BJ (cell line): ENCODE measurements around the gene UTS2. TPM values are rescaled to one million over a fixed set of nuclear protein-coding genes. Genes with fewer than 3 reads are reported as not detected.

Experiments
- CTCF ChIA-PET: fragments of 350-600 bp; formaldehyde crosslinking; extraction: SDS; loops from one replicate; lab custom pipeline; 2021; ENCODE audit warnings: antibody characterized with exemption, inconsistent platforms; lab: Yijun Ruan, JAX
- POLR2A ChIA-PET: fragments of 300-600 bp; sonication (Branson Sonifier 250); formaldehyde crosslinking; extraction: SDS; loops from one replicate; lab custom pipeline; 2021; ENCODE audit warnings: antibody characterized with exemption; lab: Charles Lee
- DNase-seq: peaks from one replicate; pipeline ENCODE4 v3.0.0-alpha.2; 2011; ENCODE audit warnings: low read depth
- H3K27me3 ChIP-seq: 2 replicates; pipeline ENCODE4 v1.6.0; 2011; ENCODE audit warnings: low read length; ENCODE audit not compliant: control insufficient read depth, insufficient read depth
- H3K36me3 ChIP-seq: 2 replicates; pipeline ENCODE4 v1.5.1; 2011; ENCODE audit warnings: low read length; ENCODE audit not compliant: control insufficient read depth, insufficient read depth
- H3K4me3 ChIP-seq: 2 replicates; pipeline ENCODE4 v1.5.1; 2011; ENCODE audit warnings: low read depth, mild to moderate bottlenecking, control low read depth, low read length
- CTCF ChIP-seq: IDR thresholded peaks from 2 replicates; pipeline ENCODE4 v1.5.1; 2011; ENCODE audit warnings: low read depth, mild to moderate bottlenecking, control low read depth, inconsistent platforms, low read length, moderate library complexity; ENCODE audit not compliant: insufficient read depth
- polyA minus RNA-seq: library from RNA; depleted of rRNA, polyadenylated mRNA; stranded (reverse); fragments of >200 nt; gene quantifications from 2 replicates; pipeline ENCODE4 v1.2.3, GENCODE V29; 2011; rRNA and poly(A)+ RNA removed
- polyA plus RNA-seq: library from polyadenylated mRNA; depleted of rRNA; stranded (reverse); fragments of >200 nt; gene quantifications from 2 replicates; pipeline ENCODE4 v1.2.3, GENCODE V29; 2011; rRNA removed

The UTS2 gene
- not detected in 2 replicates for polyA plus RNA-seq
- polyA minus RNA-seq, result not detected in 2 replicates

- POLR2A ChIA-PET, result no interaction called here
Observed at GRCh38 chr1:7852804-7853683, at the start of gene UTS2. Gene UTS2, minus strand, starts transcription at chr1:7853065. Its CDS starts 62 bp downstream, at chr1:7853003.

GRCh38 chr1:7899741-7900140, 46.9 kb upstream of the UTS2 start:
- H3K4me3 ChIP-seq, result no peak overlapping the region
- peaks cover 3% of the 10 kb centered on the region; the same call in 1 of the 2 replicates for H3K27me3 ChIP-seq
- no peak for TF ChIP-seq CTCF
- CTCF ChIA-PET, result interaction anchor here (0.9 to 9.1 kb wide), 3 partner anchors 18 to 232 kb away, joined by 3 to 66 read pairs (median 3); no protein-coding TSS in a partner anchor
- POLR2A ChIA-PET, result no interaction called here
- DNase-seq, result no peak
- no peaks in the 10 kb centered on the region for H3K36me3 ChIP-seq

More at GRCh38 chr1:7852804-7853683, at the start of gene UTS2:
- DNase-seq, result no peak
- Histone ChIP-seq H3K36me3 (no peaks in the 10 kb centered on the region), H3K4me3 (no peak within 1 kb of the TSS), H3K27me3 (no peaks in the 10 kb centered on the region)
- no peak for TF ChIP-seq CTCF
- CTCF ChIA-PET, result no interaction called here

- no peak for TF ChIP-seq CTCF
- H3K27me3 ChIP-seq, result peaks cover 3% of the 10 kb centered on the region; the same call in 1 of the 2 replicates
- no peak overlapping the region for H3K4me3 ChIP-seq
- ChIA-PET POLR2A (no interaction called here), CTCF (interaction anchor here (1.0 to 9.1 kb wide), 3 partner anchors 17 to 231 kb away, joined by 3 to 66 read pairs (median 3); no protein-coding TSS in a partner anchor)
- no peaks in the 10 kb centered on the region for H3K36me3 ChIP-seq
- DNase-seq, result no peak
Observed at GRCh38 chr1:7898962-7899361, 46.1 kb upstream of the UTS2 start.

GRCh38 chr1:7896994-7897393, 44.1 kb upstream of the UTS2 start:
- no peak for DNase-seq
- ChIA-PET CTCF (no interaction called here), POLR2A (no interaction called here)
- Histone ChIP-seq H3K4me3 (no peak overlapping the region), H3K27me3 (peaks cover 2% of the 10 kb centered on the region; the same call in 1 of the 2 replicates), H3K36me3 (no peaks in the 10 kb centered on the region)
- no peak for TF ChIP-seq CTCF

- Histone ChIP-seq H3K4me3 (no peak overlapping the region), H3K36me3 (no peaks in the 10 kb centered on the region), H3K27me3 (no peaks in the 10 kb centered on the region)
- ChIA-PET POLR2A (no interaction called here), CTCF (interaction anchor here (0.6 to 1.3 kb wide), 2 partner anchors 7 to 18 kb away, joined by 3 to 4 read pairs; no protein-coding TSS in a partner anchor)
- no peak for DNase-seq
- no peak for TF ChIP-seq CTCF
Observed at GRCh38 chr1:7893529-7894180, 40.8 kb upstream of the UTS2 start.
